ENCODE measurements around the gene SRGAP3.

The SRGAP3 gene

GRCh38 chr3:9133656-9134055, 115.8 kb downstream of the SRGAP3 start:
- ATAC-seq, result no peak
- TF ChIP-seq OSR1 (CRISPR knock-in tag; IDR thresholded peaks at IDR 0.05), result no peak
- no peak for TF ChIP-seq ESRRG (CRISPR knock-in tag; IDR thresholded peaks at IDR 0.05)
- no peak for TF ChIP-seq TCF4 (CRISPR knock-in tag; IDR thresholded peaks at IDR 0.05; ENCODE audit: borderline replicate concordance)
- TF ChIP-seq TOX (CRISPR knock-in tag; IDR thresholded peaks at IDR 0.05; ENCODE audit: borderline replicate concordance), result no peak

- peak; percentile 54 for ATAC-seq
- TF ChIP-seq ZNF8 (CRISPR knock-in tag; IDR thresholded peaks at IDR 0.05) (no peak), CSDC2 (CRISPR knock-in tag; IDR thresholded peaks at IDR 0.05) (no peak), ZFP3 (CRISPR knock-in tag; IDR thresholded peaks at IDR 0.05) (no peak)
Measured at GRCh38 chr3:9130345-9131305, 118.8 kb downstream of the SRGAP3 start.

- no peak for ATAC-seq
- TF ChIP-seq BACH2 (CRISPR knock-in tag; IDR thresholded peaks at IDR 0.05; ENCODE audit: borderline replicate concordance) (no peak), OSR1 (CRISPR knock-in tag; IDR thresholded peaks at IDR 0.05) (no peak), ZNF565 (CRISPR knock-in tag; conservative IDR thresholded peaks at IDR 0.05; ENCODE audit: low read depth) (no peak), ZNF70 (CRISPR knock-in tag; IDR thresholded peaks at IDR 0.05) (no peak), ZFP3 (CRISPR knock-in tag; IDR thresholded peaks at IDR 0.05) (no peak), TOX (CRISPR knock-in tag; IDR thresholded peaks at IDR 0.05; ENCODE audit: borderline replicate concordance) (no peak)
Measured at GRCh38 chr3:9129365-9129764, 120.1 kb downstream of the SRGAP3 start.

GRCh38 chr3:9125278-9125951, 124.0 kb downstream of the SRGAP3 start:
- TF ChIP-seq BACH2 (CRISPR knock-in tag; IDR thresholded peaks at IDR 0.05; ENCODE audit: borderline replicate concordance) (no peak), CSRNP3 (CRISPR knock-in tag; IDR thresholded peaks at IDR 0.05) (no peak), OSR1 (CRISPR knock-in tag; IDR thresholded peaks at IDR 0.05) (no peak), ZNF8 (CRISPR knock-in tag; IDR thresholded peaks at IDR 0.05) (no peak), POU6F1 (CRISPR knock-in tag; IDR thresholded peaks at IDR 0.05; ENCODE audit: borderline replicate concordance, low read depth) (no peak), ZC3H10 (CRISPR knock-in tag; IDR thresholded peaks at IDR 0.05) (no peak), RARB (CRISPR knock-in tag; IDR thresholded peaks at IDR 0.05) (no peak), PPARA (CRISPR knock-in tag; IDR thresholded peaks at IDR 0.05; ENCODE audit: borderline replicate concordance) (no peak), ESRRG (CRISPR knock-in tag; IDR thresholded peaks at IDR 0.05) (no peak)
- ATAC-seq, result no peak

- TF ChIP-seq SNAI2 (CRISPR knock-in tag; IDR thresholded peaks at IDR 0.05) (no peak), PATZ1 (CRISPR knock-in tag; IDR thresholded peaks at IDR 0.05; ENCODE audit: borderline replicate concordance) (no peak), TCF4 (CRISPR knock-in tag; IDR thresholded peaks at IDR 0.05; ENCODE audit: borderline replicate concordance) (no peak), ZNF70 (CRISPR knock-in tag; IDR thresholded peaks at IDR 0.05) (no peak), TSHZ2 (CRISPR knock-in tag; IDR thresholded peaks at IDR 0.05) (no peak), RARB (CRISPR knock-in tag; IDR thresholded peaks at IDR 0.05) (no peak), ARNTL (CRISPR knock-in tag; IDR thresholded peaks at IDR 0.05; ENCODE audit: borderline replicate concordance, low read depth) (no peak), PPARA (CRISPR knock-in tag; IDR thresholded peaks at IDR 0.05; ENCODE audit: borderline replicate concordance) (no peak), ZNF565 (CRISPR knock-in tag; conservative IDR thresholded peaks at IDR 0.05; ENCODE audit: low read depth) (no peak), ESRRG (CRISPR knock-in tag; IDR thresholded peaks at IDR 0.05) (no peak), ZNF8 (CRISPR knock-in tag; IDR thresholded peaks at IDR 0.05) (no peak), CSDC2 (CRISPR knock-in tag; IDR thresholded peaks at IDR 0.05) (no peak), TOX (CRISPR knock-in tag; IDR thresholded peaks at IDR 0.05; ENCODE audit: borderline replicate concordance) (no peak), CREB5 (CRISPR knock-in tag; IDR thresholded peaks at IDR 0.05; ENCODE audit: low read depth) (no peak)
- no peak for ATAC-seq
Measured at GRCh38 chr3:9124730-9125129, 124.7 kb downstream of the SRGAP3 start.
